Measurements from ENCODE around the gene SCIN. TPM values are rescaled to one million over a fixed set of nuclear protein-coding genes. Genes with fewer than 3 reads are reported as not detected.

SCIN gene
- total and polyA plus RNA-seq, 11 donors, result 0.01 to 1.7 (median 0.87) TPM; not detected in 5

GRCh38 chr7:12683678-12684585 lies 113.4 kb downstream of the SCIN start:
- no peaks in the 10 kb centered on the region for H3K36me3 ChIP-seq
- H3K4me3 ChIP-seq, result no peak overlapping the region
- no peak for DNase-seq
- no peaks in the 10 kb centered on the region for H3K9me3 ChIP-seq
- intact Hi-C loops (cut with DNase I), result loop anchor here in 8 of 10 donors (5.0 to 10.0 kb wide), 13 partner anchors 47 to 581 kb away; no protein-coding TSS in a partner anchor
- no peak overlapping the region for H3K27ac ChIP-seq
- no peak for ATAC-seq
- TF ChIP-seq CTCF (IDR thresholded peaks at IDR 0.05) (peak in 10 of 12 donors; percentile 10 to 53 (median 34)), POLR2A (IDR thresholded peaks at IDR 0.05) (no peak)
- H3K4me1 ChIP-seq, result peaks cover 0 to 4% (median 0%) of the 10 kb centered on the region in 12 donors
- 50 to 67% (median 57%) methylated on average over 2 of the region's 2 CpGs for WGBS, 4 donors
- H3K27me3 ChIP-seq, result no peaks in the 10 kb centered on the region

- intact Hi-C loops (cut with DNase I), result loop anchor here (5.0 to 10.0 kb wide), 20 partner anchors 42 to 580 kb away; no protein-coding TSS in a partner anchor
- Histone ChIP-seq H3K4me3 (no peak overlapping the region), H3K27me3 (no peaks in the 10 kb centered on the region), H3K36me3 (no peaks in the 10 kb centered on the region), H3K27ac (no peak overlapping the region), H3K4me1 (peaks cover 0 to 12% (median 0%) of the 10 kb centered on the region in 12 donors), H3K9me3 (no peaks in the 10 kb centered on the region)
- no peak for TF ChIP-seq POLR2A (IDR thresholded peaks at IDR 0.05)
- DNase-seq (no peak), ATAC-seq (no peak)
- 90 to 96% (median 95%) methylated on average over 19 of the region's 19 CpGs for WGBS, 4 donors
Measured at GRCh38 chr7:12684733-12685132, 114.2 kb downstream of the SCIN start.

- no peaks in the 10 kb centered on the region for H3K36me3 ChIP-seq
- TF ChIP-seq POLR2A (IDR thresholded peaks at IDR 0.05), result no peak
- TF ChIP-seq CTCF (IDR thresholded peaks at IDR 0.05), result peak in 9 of 12 donors; percentile 15 to 50 (median 40)
- H3K27ac ChIP-seq, result peak overlapping the region in 5 of 12 donors; percentile 84 to 93 (median 89)
- intact Hi-C loops (cut with DNase I), result loop anchor here (5.0 to 10.0 kb wide), 19 partner anchors 42 to 579 kb away; no protein-coding TSS in a partner anchor
- H3K27me3 ChIP-seq, result no peaks in the 10 kb centered on the region
- peaks cover 0 to 20% (median 8%) of the 10 kb centered on the region in 12 donors for H3K4me1 ChIP-seq
- ATAC-seq (no peak), DNase-seq (peak in 2 of 5 donors; percentile 26 to 44)
- WGBS, 4 donors, result 66 to 80% (median 74%) methylated on average over 13 of the region's 13 CpGs
- peak overlapping the region in 6 of 12 donors; percentile 78 to 97 (median 88) for H3K4me3 ChIP-seq
- H3K9me3 ChIP-seq, result no peaks in the 10 kb centered on the region
Measured at GRCh38 chr7:12685550-12685949, 115.0 kb downstream of the SCIN start.

DNA sequence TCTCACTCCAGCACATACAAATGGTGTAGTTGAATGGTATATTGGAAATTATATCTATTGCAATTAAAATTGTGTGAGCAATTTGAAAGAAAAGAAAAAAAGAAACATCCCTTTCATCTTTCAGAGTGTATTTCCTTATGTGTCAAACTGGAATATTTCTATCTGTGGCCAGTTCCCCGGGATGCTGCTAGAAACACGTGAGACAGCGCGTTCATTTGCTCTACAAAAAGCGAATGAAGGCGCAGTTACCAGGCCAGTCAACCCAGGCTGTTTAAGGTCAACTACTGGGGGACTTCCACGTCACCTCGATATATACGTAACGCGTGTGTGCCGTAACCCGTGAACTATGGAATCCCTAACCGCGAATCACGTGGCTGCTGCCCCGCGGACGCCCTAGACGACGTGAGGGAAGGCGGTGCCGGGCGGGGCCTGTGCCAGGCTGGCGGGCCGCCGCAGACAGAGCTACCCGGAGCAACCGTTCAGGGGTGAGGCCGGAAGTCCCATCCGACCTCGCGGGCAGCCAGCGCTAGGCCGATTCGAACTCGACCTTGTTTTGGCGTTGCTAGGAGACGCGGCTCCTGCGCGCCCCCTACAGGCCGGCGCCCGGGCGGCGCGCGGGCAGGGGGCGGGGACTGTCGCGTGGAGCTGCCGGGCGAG lies 115.8 kb downstream of the SCIN start:
- 4 to 5% (median 5%) methylated on average over 28 to 54 of the region's 54 CpGs for WGBS, 4 donors
- H3K36me3 ChIP-seq, result no peaks in the 10 kb centered on the region
- DNase-seq (peak; percentile 90 to 96 (median 95)), ATAC-seq (peak; percentile 66 to 90 (median 82))
- no peaks in the 10 kb centered on the region for H3K27me3 ChIP-seq
- peaks cover 0 to 20% (median 12%) of the 10 kb centered on the region in 12 donors for H3K4me1 ChIP-seq
- intact Hi-C loops (cut with DNase I), result loop anchor here (1.0 to 10.0 kb wide), 27 partner anchors 41 to 578 kb away; no protein-coding TSS in a partner anchor
- H3K9me3 ChIP-seq, result no peaks in the 10 kb centered on the region
- no peak for TF ChIP-seq POLR2A (IDR thresholded peaks at IDR 0.05)
- TF ChIP-seq CTCF (IDR thresholded peaks at IDR 0.05), result peak; percentile 67 to 98 (median 93)
- peak overlapping the region in 11 of 12 donors; percentile 79 to 93 (median 88) for H3K27ac ChIP-seq
- H3K4me3 ChIP-seq, result peak overlapping the region; percentile 67 to 97 (median 87)
